Astrocyte (in vitro differentiated cells and primary cell): Measurements from ENCODE around the gene ABCB7.

Source experiments
- CTCF ChIP-seq: IDR thresholded peaks from 2 replicates; pipeline ENCODE4 v1.5.1; 2011; ENCODE audit warnings: low read depth, mild to moderate bottlenecking, inconsistent platforms, low read length, moderate library complexity; ENCODE audit not compliant: insufficient read depth
- EZH2 ChIP-seq: IDR thresholded peaks from 2 replicates; pipeline ENCODE4 v1.6.1; 2012; ENCODE audit warnings: mild to moderate bottlenecking, low read length, inconsistent platforms; ENCODE audit not compliant: insufficient read depth

- TF ChIP-seq CTCF = no peak
- TF ChIP-seq EZH2 = no peak
Measured at GRCh38 chrX:75155827-75156525, at the start of gene ABCB7.
